Hepatic stellate cell (primary cell): ENCODE data around the gene INTS13.
"Not testable (repeated sequence)": the region's sequence is repeated elsewhere in the genome, so short reads cannot be mapped to it uniquely, and the experiment has no call there.

Experiments used
- DNase-seq: peaks from one replicate; pipeline ENCODE4 v3.0.0; 2011; ENCODE audit warnings: low spot score

INTS13 gene

GRCh38 chr12:26869908-26870459, 67.8 kb downstream of the INTS13 start:
- DNase-seq: no peak

GRCh38 chr12:26869104-26869494, 68.7 kb downstream of the INTS13 start:
- DNase-seq: no peak

- DNase-seq: no peak
Measured at GRCh38 chr12:26868447-26869103, 69.2 kb downstream of the INTS13 start.

DNA sequence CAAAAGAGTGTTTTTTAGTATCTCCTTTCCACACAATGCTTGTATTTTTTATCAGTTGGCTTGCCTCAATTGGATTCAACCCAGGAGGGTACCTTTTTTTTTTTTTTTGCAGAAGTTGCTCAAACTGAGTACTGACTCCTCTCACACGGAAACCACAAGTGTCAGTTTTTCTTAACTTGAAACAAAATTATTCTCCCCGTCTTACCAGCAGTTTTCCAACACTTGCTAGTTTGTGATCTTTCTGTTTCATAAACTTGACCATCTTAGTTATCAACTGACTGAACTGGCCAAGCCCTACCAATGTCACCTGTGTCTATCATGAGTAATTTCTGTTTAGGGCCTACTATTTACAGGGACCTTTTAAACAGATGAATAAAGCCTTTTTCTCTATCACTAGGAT, 70.7 kb downstream of the INTS13 start:
- DNase-seq: no peak

GRCh38 chr12:26863515-26863914, 74.3 kb downstream of the INTS13 start:
- no peak for DNase-seq

DNA sequence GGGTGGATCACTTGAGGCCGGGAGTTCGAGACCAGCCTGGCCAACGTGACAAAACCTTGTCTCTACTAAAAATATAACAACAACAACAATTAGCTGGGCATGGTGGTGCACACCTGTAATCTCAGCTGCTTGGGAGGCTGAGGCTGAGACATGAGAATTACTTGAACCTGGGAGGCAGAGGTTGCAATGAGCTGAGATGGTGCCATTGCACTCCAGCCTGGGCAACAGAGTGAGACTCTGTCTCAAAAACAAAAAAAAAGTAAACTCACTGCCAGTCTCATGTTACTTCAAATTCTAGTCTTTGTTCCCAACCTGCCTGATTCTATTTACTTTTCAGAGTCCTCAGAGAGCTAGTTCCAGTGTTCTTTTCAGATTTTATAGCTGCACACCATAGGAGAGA, 75.0 kb downstream of the INTS13 start:
- not testable (repeated sequence) for DNase-seq

DNA sequence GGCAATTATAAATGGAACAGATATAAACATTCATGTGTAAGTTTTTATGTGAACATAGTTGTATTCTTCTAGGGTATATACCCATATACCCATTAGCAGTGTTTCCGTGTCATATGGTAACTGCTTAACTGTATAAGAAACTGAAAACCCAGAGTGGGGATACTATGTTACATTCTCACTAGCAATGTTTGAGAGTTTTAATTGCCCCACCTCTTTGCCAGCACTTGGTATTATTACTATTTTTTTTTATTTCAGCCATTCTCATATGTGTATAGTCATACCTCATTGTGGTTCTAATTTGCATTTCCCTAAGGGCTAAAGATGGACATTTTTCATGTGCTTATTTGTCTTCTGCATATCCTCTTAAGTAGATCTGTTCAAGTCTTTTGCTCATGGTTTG, 76.1 kb downstream of the INTS13 start:
- DNase-seq: no peak

DNA sequence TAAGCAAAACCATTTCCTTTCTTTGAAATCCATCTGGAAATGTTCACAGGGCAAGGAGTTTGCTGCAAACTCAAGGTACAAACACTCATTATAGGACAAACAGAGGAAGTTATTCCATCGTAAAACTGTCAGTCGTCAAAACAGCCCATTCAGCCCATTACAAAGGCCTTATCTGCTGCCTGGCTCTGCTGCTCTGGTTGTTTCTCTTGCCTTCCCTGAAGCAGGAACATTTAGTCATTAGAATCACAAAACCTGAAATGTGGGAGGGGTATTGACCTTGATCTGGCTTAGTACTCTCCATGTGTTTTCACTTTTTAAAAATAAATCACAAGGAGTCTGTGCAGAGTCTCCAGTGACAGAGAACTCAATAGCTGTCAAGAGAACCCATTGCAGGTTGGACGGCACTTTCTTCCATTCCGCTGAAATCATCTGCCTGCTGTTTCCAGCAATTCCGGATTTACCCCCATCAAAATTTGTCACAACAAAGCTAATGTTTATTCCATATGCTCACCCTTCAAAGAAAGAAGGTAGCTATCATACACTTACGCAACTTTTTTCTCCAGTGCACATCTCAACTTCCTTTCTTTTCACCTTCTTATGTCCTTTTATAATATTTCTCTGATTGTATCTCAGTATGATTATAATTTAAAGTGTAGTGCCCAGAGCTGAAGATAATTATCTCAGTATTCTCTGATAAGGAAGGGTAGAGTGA, 80.2 kb downstream of the INTS13 start:
- no peak for DNase-seq

DNA sequence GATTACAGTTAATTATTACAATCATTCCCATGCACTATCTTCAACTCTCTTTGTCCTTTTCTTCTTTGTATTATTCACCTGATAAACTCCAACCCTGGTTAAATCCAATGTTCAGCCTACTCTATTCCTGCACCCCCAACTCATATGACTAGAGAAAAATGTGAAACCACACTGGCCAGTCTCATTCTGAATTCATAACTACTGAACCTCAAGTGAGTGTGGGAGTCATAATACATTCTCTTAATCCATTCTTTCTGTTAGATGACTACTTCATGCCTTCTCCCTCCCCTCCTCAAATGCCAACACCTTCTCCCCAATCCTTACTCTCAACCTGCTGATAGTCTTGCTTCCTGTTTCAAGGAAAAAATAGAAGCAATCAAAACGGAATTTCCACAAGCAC, 82.4 kb downstream of the INTS13 start:
- no peak for DNase-seq
